ENCODE measurements around the gene SIGMAR1.

Gene SIGMAR1

DNA sequence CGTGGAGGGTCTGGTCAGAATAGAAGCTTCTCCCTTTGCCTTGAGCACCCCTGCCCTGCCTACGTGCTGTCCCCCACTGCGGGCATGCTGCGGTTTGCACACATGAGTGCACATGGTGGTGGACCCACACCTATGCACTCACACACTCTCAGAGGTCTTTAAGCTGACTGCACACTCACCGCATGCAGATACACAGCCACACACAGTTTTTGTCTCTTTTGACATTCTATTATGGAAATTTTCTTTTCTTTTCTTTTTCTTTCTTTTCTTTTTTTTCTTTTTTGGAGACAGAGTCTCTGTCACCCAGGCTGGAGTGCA lies 8.1 kb downstream of the SIGMAR1 start:
- DNase-seq = no peak

- DNase-seq = no peak
These were observed 8.7 kb downstream of the SIGMAR1 start, which contains the start of gene ARID3C for GRCh38 chr9:34628656-34629490. ARID3C (minus strand) TSS chr9:34629066; CDS start chr9:34628014, 1,052 bp downstream.

DNA sequence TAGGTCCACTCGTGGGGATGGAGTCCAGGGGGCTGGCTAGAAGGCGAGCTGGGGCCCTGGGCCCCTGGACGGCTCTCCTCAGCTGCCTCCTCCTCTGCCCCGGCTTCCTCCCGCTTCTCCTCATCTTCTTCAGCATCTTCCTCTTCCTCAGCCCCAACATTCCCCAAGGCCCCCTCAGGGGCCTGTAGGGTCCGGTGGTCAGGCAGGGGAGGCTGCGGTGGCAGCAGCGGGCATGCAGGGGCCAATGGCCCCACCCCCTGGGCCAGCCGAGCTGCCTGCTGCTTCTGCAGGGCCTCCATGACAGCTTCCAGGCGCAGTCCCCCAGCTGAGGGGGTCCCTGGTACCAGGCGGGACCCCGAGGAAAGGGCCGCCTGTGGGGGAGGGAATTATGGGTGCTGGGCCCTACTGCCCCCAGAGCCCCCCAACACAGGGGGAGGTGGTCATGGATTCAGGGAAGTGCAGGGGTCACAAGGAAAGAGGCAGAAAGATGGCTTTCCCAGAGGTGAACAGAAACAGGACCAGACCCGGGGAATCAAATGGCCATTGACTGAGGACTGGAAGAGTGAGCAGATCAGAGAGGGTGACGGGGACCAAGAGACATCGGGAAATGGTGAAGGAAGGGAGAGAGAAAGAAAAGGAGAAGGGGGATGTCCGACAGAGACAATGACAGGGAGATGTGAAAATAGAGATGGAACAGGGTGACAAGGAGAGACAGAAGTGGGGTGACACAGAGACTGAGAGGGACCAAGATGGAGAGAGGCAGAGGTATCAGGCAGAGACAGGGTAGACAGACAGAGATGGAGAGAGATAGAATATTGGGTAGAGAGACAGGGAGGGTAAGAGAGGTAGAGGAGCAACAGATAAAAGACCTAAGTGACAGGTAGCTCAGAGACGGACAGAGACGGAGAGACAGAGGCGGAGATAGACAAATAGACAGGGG lies 9.6 kb downstream of the SIGMAR1 start:
- DNase-seq = no peak

GRCh38 chr9:34625186-34625486 lies 12.5 kb downstream of the SIGMAR1 start:
- DNase-seq = no peak

- DNase-seq = no peak
These were observed 13.0 kb downstream of the SIGMAR1 start for GRCh38 chr9:34624475-34625185.

DNA sequence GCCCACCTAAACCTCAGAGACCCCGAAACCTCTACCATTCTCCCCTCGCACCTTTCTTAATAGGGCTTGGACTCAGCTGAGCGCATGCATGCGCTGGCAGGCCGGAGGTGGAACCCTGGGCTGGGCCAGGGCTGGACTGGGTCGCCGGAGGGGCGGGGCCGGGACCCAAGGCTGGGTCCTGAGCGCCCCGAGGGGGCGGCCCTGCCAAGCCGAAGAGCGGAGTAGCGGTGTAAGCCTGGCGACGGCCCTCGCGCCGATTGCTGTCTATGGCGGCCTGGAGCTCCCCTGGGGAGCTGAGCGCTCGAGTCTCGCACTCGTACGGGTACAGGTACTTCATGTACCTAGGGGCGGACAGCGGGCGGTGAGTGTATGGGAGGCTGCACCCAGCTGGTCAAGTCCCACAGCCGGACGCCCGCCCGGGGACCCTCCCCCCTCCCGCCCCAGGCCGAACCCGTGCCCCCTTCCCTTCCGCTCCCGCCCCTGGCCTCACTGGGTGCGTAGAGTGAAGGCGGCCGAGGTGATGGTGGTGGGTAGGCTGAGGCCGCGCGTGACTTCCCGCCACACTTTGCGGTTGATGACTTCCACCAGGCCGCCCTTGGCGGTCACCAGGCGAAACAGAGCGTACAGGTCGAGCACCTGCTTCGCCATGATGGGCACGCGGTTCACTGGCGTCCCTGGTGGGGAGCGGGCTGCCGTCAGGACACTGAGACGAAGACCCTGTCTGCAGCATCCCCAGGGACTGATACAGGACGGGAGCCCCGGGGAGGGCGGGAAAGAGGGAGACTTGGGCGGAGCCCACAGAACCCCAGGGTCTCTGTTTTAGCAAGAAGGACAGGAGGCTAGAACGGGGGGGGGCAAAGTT lies 14.0 kb downstream of the SIGMAR1 start:
- no peak for DNase-seq

DNA sequence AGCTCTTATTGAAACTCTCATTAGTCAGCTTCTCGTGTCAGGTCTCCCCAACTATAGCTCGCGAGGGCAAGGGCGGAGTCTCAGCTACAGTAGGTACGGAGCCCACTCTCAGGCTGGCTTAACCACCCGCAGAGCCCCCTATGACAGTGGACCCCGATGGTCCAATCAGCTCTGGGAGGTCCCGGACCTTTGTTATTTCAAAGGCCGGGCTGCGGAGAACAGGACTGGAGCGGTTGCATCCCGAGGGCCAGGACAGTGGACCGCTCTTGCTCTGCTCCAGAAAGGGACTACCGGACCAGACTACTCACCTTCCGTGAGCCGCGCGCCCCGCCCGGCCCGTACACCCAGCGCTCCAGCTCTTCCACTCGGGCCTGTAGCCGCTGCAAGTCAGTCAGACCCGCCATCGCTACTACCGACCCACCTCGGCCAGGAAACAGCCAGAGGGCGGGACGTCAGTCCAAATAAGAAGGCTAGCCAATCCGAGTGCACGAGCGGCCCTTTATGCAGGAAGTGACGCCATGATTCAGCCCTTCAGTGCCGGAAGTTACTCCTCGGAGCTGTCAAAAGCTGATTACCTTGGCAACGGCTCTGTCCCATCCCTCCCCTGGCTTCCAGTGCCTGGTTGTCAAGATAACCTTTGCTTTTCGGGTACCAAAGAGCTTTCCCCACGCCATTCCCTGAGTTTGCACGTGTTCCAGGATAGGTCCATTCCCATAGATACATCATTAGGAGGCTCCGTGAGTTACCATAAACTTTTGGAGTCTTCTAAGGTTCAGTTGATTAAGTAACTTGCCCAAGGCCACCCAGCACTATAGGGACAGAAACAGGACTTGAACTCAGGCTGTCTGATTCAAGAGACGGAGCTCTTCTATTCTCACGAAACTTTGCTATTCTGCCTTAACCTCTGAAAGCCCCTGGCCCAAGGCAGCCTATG lies 17.3 kb downstream of the SIGMAR1 start, which contains the start of gene DCTN3:
DCTN3 (minus strand) TSS at position 435 of the 934 bp plus-strand sequence; CDS start at position 404, 31 bp downstream.
- peak; percentile 87 for DNase-seq

DNA sequence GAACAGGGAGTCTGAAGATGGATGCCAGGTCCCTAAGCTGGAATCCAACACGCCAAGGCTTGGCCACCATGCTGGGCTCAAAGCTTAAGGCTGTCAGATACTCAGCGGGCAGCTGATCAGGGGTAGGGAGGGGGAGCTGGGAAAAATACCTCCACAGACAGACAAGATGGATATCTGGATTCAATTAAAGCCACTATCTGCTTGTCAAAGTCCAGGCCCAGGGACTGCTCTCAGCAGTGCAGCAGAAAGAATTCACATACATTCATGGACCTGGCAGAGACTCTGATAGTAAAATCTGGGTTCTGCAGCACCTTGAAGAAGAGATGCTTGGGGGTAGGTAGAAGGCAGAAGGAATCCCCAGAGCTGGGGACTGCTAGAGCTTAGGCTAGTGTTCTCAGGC lies 22.5 kb downstream of the SIGMAR1 start:
- DNase-seq = no peak

GRCh38 chr9:34612788-34613390 lies 24.7 kb downstream of the SIGMAR1 start:
- peak; percentile 47 for DNase-seq

DNA sequence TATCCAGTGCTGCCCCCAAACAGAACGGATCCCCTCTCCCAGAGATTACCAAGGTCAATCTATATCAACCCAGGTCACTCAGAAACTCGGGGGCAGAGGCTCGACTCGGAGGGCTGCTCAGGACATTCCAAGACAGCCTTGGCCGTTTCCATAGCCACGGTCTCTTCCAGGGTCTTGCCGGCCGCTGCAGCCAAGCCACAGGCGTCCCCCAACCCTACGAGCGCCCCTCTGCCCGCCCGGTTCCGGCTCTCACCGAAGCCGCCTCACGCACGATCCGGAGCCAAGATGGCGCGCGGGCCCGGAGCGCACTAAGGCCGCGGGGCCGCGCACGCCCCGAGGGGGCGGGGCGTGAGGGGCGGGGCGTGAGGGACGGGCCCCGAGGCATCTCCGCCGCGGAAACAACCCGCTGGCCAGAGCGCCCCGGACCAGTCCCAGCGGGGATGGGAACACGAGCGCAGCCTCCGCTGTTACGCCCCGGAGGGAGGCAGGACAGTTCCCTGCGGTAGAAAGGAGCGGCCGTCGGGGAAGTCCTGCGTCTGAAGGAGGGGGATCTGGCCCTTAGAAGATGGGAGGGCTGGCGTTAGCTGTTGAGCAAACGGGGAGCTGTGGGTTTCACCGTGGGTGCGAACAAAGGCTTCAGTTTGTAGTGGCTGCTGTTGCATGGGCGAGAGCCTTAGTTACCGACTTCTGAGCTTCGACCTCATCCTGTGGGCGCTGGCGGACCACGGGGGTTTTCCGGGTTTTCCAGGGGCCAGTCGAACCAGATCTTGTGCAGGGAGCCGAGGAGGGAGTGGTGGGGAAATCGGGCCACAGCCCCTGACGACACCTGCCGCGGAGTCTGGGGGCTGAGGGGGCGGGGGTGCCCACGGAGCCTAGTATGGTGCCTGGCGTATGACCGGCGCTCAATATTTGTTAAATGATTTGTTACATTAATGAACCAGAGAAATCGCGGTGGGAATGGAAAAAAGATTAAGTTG lies 25.5 kb downstream of the SIGMAR1 start, which contains the start of gene RPP25L:
RPP25L (minus strand) TSS at position 287 of the 977 bp plus-strand sequence. CDS start 801 bp downstream, outside the sequence.
- DNase-seq = peak; percentile 43

DNA sequence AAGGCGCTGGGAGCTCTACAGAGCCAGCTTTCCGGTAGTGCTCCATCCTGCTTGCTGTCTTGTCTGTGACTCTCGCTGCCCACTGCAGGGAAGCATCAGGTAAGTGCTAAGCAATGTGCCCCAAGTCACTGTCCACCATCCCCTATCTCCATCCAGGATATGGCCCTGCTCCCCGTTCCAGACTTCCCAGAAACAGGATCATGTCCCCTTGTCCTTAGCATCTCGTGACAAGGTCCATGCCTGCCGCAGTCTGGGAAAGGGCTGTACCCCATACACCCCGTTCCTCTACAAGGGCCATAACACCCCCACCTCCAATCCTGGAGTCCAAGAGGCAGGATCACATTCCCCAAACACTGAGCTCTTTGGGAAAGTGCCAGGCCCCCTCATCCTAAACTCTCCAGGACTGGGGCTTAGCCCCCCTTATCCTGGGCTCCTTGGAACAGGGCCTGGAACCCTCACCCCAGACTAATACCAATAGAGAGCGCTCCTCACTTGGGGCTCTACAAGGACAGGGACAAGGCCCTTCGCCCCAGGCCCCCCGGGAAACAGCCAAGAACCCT lies 26.3 kb downstream of the SIGMAR1 start:
- DNase-seq = no peak

- DNase-seq = no peak
These were observed 27.0 kb downstream of the SIGMAR1 start for GRCh38 chr9:34610434-34611206.

DNA sequence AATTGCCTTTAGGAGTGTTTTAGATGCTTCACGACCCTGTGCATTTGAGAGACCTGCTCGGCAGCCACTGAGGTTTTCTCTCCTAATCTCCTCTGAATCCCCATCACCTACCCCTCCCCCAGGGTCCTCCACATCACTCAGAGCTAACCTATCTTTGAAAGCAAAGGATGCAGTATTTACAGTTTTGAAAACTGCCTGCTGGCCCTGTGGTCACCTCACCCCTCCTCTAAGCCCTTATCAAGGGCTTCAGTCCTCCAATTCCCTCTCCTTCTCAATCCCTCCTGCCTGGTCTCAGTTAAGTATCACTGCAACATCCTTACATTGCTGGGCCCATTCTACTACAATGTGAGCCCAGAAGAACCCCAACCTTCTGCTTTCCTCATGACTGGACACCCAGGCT lies 30.3 kb downstream of the SIGMAR1 start:
- DNase-seq = no peak

DNA sequence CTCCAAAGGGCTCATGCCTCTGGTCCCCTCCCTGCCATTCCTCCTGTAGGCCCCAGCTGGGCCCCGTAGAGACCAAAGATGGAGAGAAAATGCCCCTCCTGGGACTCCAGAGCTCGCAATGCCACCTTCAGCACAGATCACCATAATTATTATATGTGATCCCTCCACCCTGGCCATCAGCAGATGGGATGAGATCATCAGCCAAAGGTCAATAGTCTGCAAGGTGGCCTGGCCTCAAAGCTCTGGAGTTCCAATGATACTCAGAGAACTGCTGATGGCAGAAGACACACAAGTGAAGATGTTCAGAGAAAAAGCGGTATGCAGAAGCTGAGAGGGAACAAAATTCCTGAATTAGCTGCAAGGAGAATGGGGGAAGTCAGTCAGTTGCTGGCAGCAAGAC lies 30.7 kb downstream of the SIGMAR1 start:
- no peak for DNase-seq

DNA sequence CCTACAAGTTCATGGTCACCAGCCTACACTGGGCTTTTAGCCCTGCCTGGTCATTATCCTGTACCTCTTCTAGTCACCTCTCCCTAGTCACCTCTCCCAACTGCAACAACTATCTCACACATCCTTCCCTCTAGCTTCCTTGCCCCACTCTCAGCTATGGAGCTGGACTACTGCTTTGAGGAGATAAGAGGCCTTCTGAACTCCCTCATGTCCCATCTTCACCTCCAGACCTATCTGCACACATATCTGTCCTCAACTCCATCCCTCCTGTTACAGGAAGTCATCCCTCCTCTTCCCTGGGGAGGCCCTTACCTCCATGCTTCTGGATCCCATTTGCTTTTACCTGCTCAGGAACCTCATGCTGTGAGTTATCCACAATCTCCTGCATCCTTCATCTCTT lies 31.4 kb downstream of the SIGMAR1 start:
- DNase-seq = no peak

DNA sequence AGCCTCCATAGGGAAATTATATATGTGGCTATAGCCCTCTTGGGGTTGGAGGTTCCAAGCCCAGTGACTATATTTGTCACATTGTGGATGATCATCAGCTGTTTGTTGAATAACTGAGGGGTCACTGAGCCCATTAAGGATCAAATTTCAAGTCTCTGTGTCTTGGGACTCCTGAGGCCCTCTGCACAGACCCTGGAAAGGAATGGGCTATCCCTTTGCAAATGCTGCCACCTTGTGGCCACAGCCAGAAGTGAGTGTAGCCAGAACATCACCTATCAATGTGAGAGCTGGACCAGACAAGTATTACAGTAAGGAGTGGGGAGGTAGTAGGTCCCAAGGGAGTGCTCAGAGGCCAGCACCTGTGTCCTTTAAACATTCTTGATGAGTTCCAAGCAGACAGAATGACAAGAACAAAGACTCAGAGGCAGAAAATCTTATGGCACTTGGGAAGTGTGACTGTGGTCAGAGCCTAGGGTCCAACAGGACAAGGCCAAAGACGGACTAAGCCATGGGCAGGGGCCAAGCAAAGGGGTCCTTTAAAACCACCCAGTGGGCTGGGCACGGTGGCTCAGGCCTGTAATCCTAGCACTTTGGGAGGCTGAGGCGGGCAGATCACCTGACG lies 33.9 kb downstream of the SIGMAR1 start:
- DNase-seq = peak; percentile 48

DNA sequence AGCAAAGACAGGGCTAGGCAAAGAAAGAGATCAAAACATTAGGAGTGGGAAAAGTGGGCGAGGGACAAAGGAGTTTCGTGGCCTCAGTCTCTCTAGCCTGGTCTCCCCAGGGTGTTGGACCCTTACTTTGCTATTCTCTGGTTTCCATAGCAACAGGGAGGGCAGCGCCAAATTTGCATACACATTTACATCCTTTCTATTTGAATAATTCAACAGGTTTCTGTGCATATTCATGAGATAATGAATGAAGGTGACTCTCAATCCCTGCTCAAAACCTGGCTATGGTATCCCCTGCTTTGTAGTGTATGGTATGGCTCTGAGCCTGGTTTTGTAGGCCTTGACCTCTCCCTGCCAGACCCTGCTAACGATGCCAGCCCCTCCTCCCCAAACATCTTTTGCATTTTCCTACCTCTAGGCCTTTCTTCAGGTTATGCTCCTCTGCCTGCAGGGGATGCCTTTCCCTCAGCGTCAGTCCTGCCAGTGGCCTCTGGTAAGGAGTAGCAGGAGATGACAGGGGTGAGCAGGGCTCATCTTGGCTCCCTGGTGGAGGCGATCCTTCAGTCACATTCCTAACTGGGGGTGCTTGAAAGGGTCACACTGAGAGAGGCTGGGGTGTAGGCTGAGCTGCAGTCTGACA lies 35.5 kb downstream of the SIGMAR1 start:
- no peak for DNase-seq

Data from NCI-H2171 treated with DMSO at 0.1 percent for 48 hours (cell line).